Endodermal cell (in vitro differentiated cells): Measurements from ENCODE around the gene ETV7. TPM values are rescaled to one million over a fixed set of nuclear protein-coding genes. Genes with fewer than 3 reads are reported as not detected.

Source experiments
- DNase-seq: peaks from one replicate; pipeline ENCODE4 v3.0.0-alpha.2; 2017
- H3K27ac ChIP-seq: 2 replicates; pipeline ENCODE4 v1.5.1; 2013; ENCODE audit warnings: mild to moderate bottlenecking, low read depth, low read length, moderate library complexity
- H3K27me3 ChIP-seq: 2 replicates; pipeline ENCODE4 v1.6.1; 2013; ENCODE audit warnings: mild to moderate bottlenecking, low read length, moderate library complexity; ENCODE audit not compliant: insufficient read depth, control insufficient read depth, poor library complexity, severe bottlenecking
- H3K36me3 ChIP-seq: 2 replicates; pipeline ENCODE4 v1.7.0; 2013; ENCODE audit warnings: mild to moderate bottlenecking, low read length, moderate library complexity; ENCODE audit not compliant: control insufficient read depth, insufficient read depth
- H3K4me1 ChIP-seq: one replicate; pipeline ENCODE4 v1.7.0; 2013; ENCODE audit warnings: low read length; ENCODE audit not compliant: control insufficient read depth, insufficient read depth
- H3K4me3 ChIP-seq: 2 replicates; pipeline ENCODE4 v1.5.1; 2013; ENCODE audit warnings: mild to moderate bottlenecking, low read length, moderate library complexity
- H3K9ac ChIP-seq: 2 replicates; pipeline ENCODE4 v1.6.1; 2013; ENCODE audit warnings: mild to moderate bottlenecking, low read length, moderate library complexity; ENCODE audit not compliant: poor library complexity, severe bottlenecking; ENCODE audit errors: extremely low read depth
- H3K9me3 ChIP-seq: 2 replicates; pipeline ENCODE4 v1.6.1; 2013; ENCODE audit warnings: mild to moderate bottlenecking, low read length, moderate library complexity; ENCODE audit not compliant: control insufficient read depth
- H3K27ac Mint-ChIP-seq: 2 replicates; pipeline ENCODE4 v1.8.0; 2020; ENCODE audit warnings: mixed read lengths
- H3K27me3 Mint-ChIP-seq: 2 replicates; pipeline ENCODE4 v1.8.0; 2021; ENCODE audit warnings: mild to moderate bottlenecking, mixed read lengths; ENCODE audit not compliant: insufficient read depth
- H3K36me3 Mint-ChIP-seq: 2 replicates; pipeline ENCODE4 v1.8.0; 2020; ENCODE audit warnings: low read depth, mixed read lengths
- H3K4me1 Mint-ChIP-seq: 2 replicates; pipeline ENCODE4 v1.8.0; 2020; ENCODE audit warnings: mixed read lengths
- H3K4me3 Mint-ChIP-seq: 2 replicates; pipeline ENCODE4 v1.8.0; 2020; ENCODE audit warnings: mild to moderate bottlenecking, moderate library complexity, mixed read lengths
- H3K9me3 Mint-ChIP-seq: 2 replicates; pipeline ENCODE4 v1.8.0; 2020; ENCODE audit warnings: mild to moderate bottlenecking, mixed read lengths
- CTCF ChIP-seq: fragments of 200-600 bp; sonication (generic); conservative IDR thresholded peaks from 2 replicates; pipeline ENCODE4 v1.5.0; 2021; ENCODE audit warnings: antibody characterized with exemption, mild to moderate bottlenecking
- WGBS, 2 experiments: methylation state at CpG; one replicate each; pipeline versions ENCODE4 v1.1.5 to v1.1.7; 2013; ENCODE audit warnings: missing lambda C conversion rate in 2 of 2, mixed read lengths in 1 of 2; ENCODE audit not compliant: insufficient coverage in 1 of 2, insufficient read length in 1 of 2; 5-methylcytosine and 5-hydroxymethylcytosine counted together
- total RNA-seq, 2 donors: library from RNA; stranded (reverse); fragmentation: NEBNext Ultra II Directional in 1 of 2; extraction: Animal tissue kit (Norgen Biotek cat#: 25700) in 1 of 2; gene quantifications; 2 replicates in 1 of 2; 3 replicates in 1 of 2; pipeline ENCODE4 v1.2.1, GENCODE V29; 2021

Gene ETV7
- total RNA-seq, 2 donors from 2014 or later, result 0.42 TPM

- H3K27ac Mint-ChIP-seq, result no peak overlapping the region
Measured at GRCh38 chr6:36375644-36376155, 11.8 kb downstream of the ETV7 start.

GRCh38 chr6:36374972-36375371 lies 12.5 kb downstream of the ETV7 start:
- no peak for DNase-seq
- no peak overlapping the region for H3K9ac ChIP-seq
- Mint-ChIP-seq H3K36me3 (no peaks in the 10 kb centered on the region), H3K4me1 (no peaks in the 10 kb centered on the region), H3K9me3 (no peaks in the 10 kb centered on the region), H3K27me3 (peaks cover 8% of the 10 kb centered on the region), H3K4me3 (no peak overlapping the region), H3K27ac (no peak overlapping the region)
- no peaks in the 10 kb centered on the region for H3K4me1 ChIP-seq
- no peak for TF ChIP-seq CTCF
- H3K4me3 ChIP-seq, result no peak overlapping the region
- H3K9me3 ChIP-seq, result no peaks in the 10 kb centered on the region
- H3K36me3 ChIP-seq, result no peaks in the 10 kb centered on the region
- no peaks in the 10 kb centered on the region for H3K27me3 ChIP-seq
- no peak overlapping the region for H3K27ac ChIP-seq
- 88 to 100% methylated on average over 2 to 8 of the region's 8 CpGs for WGBS, 2 experiments

More at GRCh38 chr6:36375644-36376155, 11.8 kb downstream of the ETV7 start:
- H3K36me3 ChIP-seq, result no peaks in the 10 kb centered on the region
- no peak overlapping the region for H3K9ac ChIP-seq
- H3K4me1 Mint-ChIP-seq, result no peaks in the 10 kb centered on the region
- H3K4me1 ChIP-seq, result no peaks in the 10 kb centered on the region
- peaks cover 8% of the 10 kb centered on the region for H3K27me3 Mint-ChIP-seq
- no peaks in the 10 kb centered on the region for H3K9me3 Mint-ChIP-seq
- H3K27me3 ChIP-seq, result no peaks in the 10 kb centered on the region
- no peaks in the 10 kb centered on the region for H3K9me3 ChIP-seq
- WGBS, 2 experiments, result 94 to 96% methylated on average over 19 to 20 of the region's 20 CpGs
- no peak for DNase-seq
- TF ChIP-seq CTCF, result no peak
- no peak overlapping the region for H3K4me3 ChIP-seq
- H3K27ac ChIP-seq, result no peak overlapping the region
- H3K36me3 Mint-ChIP-seq, result no peaks in the 10 kb centered on the region
- H3K4me3 Mint-ChIP-seq, result no peak overlapping the region

- peaks cover 4% of the 10 kb centered on the region for H3K4me1 ChIP-seq
- H3K36me3 ChIP-seq, result no peaks in the 10 kb centered on the region
- peaks cover 8% of the 10 kb centered on the region for H3K27me3 Mint-ChIP-seq
- no peak overlapping the region for H3K4me3 Mint-ChIP-seq
- no peaks in the 10 kb centered on the region for H3K27me3 ChIP-seq
- no peak overlapping the region for H3K4me3 ChIP-seq
- H3K9ac ChIP-seq, result no peak overlapping the region
- H3K27ac Mint-ChIP-seq, result no peak overlapping the region
- no peak for DNase-seq
- no peaks in the 10 kb centered on the region for H3K4me1 Mint-ChIP-seq
- 82 to 96% methylated on average over 4 of the region's 4 CpGs for WGBS, 2 experiments
- H3K9me3 ChIP-seq, result no peaks in the 10 kb centered on the region
- TF ChIP-seq CTCF, result no peak
- no peaks in the 10 kb centered on the region for H3K36me3 Mint-ChIP-seq
- no peak overlapping the region for H3K27ac ChIP-seq
- no peaks in the 10 kb centered on the region for H3K9me3 Mint-ChIP-seq
Measured at GRCh38 chr6:36374194-36374593, 13.3 kb downstream of the ETV7 start.
